Uterus (tissue), 2 donors: ENCODE results near the gene BMPR1A.

ENCODE experiments used
- POLR2A ChIP-seq, 2 donors: fragments of 450-650 bp; IDR thresholded peaks; one replicate each; pipeline ENCODE4 v1.6.1; 2016; ENCODE audit warnings: antibody characterized with exemption in 2 of 2, mild to moderate bottlenecking in 1 of 2, moderate library complexity in 1 of 2
- TF ChIP-seq, protein P1 (sequence below), 4 experiments: fragments of 200-600 bp in 2 of 4; fragments of 450-650 bp in 2 of 4; sonication (generic) in 2 of 4; IDR thresholded peaks; one replicate each; pipeline ENCODE4 v1.5.1; 2016 to 2019; ENCODE audit warnings: antibody characterized with exemption in 4 of 4, mild to moderate bottlenecking in 2 of 4, moderate library complexity in 1 of 4

GRCh38 chr10:86712317-86712707 lies 44.1 kb upstream of the BMPR1A start:
- TF ChIP-seq, protein P1, sequence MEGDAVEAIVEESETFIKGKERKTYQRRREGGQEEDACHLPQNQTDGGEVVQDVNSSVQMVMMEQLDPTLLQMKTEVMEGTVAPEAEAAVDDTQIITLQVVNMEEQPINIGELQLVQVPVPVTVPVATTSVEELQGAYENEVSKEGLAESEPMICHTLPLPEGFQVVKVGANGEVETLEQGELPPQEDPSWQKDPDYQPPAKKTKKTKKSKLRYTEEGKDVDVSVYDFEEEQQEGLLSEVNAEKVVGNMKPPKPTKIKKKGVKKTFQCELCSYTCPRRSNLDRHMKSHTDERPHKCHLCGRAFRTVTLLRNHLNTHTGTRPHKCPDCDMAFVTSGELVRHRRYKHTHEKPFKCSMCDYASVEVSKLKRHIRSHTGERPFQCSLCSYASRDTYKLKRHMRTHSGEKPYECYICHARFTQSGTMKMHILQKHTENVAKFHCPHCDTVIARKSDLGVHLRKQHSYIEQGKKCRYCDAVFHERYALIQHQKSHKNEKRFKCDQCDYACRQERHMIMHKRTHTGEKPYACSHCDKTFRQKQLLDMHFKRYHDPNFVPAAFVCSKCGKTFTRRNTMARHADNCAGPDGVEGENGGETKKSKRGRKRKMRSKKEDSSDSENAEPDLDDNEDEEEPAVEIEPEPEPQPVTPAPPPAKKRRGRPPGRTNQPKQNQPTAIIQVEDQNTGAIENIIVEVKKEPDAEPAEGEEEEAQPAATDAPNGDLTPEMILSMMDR (IDR thresholded peaks at IDR 0.05), result no peak
- TF ChIP-seq POLR2A (IDR thresholded peaks at IDR 0.05), result no peak
